Hematopoietic multipotent progenitor cell treated with erythropoietin and hydrocortisone succinate and interleukin-3 and kit ligand, for 4 days (in vitro differentiated cells): ENCODE data around the gene ZNF605.
A peak's percentile ranks its signal among the peaks of the same experiment; 100 is the strongest.
"Not testable (repeated sequence)": the region's sequence is repeated elsewhere in the genome, so short reads cannot be mapped to it uniquely, and the experiment has no call there.

ENCODE experiments used
- DNase-seq: peaks from one replicate; pipeline ENCODE4 v3.0.0-alpha.2; 2015

Gene ZNF605

DNA sequence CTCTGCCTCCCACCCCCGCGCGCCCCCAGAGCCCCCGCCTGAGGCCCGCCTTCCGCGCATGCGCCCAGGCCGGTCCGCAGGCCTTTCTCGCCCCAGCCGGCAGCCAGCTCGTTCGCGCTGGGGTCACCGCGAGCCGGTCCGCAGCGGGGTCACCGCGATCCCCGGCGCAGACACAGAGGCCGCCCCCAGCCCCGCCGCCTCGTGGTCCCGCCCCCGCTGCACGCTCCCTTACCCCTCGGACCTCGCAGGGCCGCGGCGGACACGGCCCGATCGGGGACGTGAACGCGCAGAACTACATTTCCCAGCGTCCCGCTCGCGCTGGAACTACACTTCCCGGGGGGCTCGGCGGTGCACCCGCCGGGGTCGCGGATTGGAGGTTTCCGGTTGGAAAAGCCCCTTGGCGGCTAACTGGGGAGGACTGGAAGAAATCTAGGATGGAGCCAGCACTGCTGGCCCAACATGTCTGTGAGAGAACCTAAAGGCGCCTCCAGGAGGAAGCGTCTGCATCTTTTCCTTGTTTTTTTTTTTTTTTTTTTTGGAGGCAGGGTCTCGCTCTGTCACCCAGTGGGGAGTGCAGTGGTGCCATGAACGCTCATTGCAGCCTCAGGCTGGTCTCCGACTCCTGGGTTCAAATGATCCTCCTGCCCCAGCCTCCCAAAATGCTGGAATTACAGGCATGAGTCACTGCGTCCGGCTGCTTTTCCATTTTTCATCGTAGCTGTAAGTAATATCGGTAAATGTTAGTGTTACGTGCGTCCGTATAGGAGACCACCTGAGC, at the start of gene ZNF605:
Gene ZNF605, minus strand, starts transcription at position 296 of the 778 bp plus-strand sequence. CDS start 10,671 bp downstream, outside the sequence.
- peak; percentile 93 for DNase-seq

DNA sequence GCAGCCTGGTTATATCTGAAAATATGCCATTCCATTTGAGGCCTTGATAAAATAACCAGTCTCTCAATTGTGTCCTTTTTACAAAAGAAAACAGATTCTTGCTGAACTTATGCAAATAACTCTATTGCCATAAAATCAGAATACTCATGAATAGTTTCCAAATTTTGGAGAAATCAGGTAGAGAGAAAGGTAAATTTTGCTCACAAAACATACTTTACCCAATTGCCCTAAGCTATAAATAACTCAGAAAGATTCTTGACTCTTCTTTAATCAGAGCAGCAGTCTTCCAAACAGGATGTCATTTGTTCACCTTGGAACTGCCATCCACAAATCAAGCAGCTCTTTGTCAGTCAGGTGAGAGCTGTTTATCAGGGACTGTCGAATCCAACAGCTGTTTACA, 42.6 kb upstream of the ZNF605 start:
- peak; percentile 13 for DNase-seq

DNA sequence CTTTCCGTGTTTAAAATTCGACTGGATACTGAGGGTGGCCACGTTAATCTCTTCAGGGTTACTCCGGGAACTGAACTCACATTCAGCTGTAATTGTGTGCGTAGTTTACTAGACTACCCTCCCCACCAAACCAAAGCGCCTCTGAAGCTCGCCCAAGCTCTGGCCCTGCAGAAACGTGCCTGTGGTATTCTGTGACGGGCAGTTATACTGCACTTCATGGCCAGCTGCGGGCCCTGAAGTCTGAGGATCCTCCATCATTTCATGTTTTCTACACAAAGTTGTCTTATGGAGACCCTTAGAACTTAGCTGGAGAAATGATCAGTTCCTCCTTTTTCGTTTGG, 30.7 kb upstream of the ZNF605 start:
- peak; percentile 43 for DNase-seq

DNA sequence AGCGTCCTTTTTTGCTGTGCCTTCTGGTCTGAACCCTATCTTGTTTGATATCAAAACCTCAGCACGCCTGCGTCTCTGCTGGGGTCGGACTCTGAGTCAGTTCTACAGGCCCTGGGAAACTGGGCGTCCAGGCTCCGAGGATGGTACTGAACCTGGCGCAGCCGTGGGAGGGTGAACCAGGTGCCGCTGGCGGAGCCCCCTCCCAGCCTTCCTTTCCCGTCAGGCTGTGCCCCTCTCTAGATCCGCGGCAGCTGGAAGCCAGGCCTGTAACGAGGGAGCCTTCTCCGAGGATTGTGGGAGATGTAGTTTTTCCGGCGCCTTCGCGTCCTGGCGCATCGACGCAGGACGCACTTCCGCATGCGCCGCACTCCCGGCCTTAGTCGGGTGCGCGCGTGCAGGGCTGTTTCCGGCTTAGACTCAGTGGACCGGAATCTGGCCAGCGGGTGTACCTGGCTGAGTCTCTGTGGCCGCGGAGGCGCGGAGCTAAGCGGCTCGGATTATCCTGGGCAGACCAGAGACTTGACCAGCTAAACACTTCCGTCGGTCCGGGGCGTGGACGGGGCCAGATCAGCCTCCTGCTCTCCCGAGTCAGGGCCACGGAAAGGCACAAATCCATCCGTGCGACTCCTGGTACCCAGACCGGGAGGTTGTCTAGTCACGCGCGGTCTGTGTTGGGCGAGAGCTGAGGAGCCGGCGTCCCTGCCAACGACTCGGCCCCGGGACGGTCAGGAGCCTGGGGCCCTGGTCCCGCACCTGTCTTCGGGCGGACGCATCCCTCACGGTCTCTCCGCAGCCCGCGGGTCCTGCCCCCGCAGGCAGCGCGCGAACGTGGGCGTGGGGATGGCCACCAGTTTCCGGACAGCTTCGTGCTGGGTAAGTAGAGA, 30.1 kb upstream of the ZNF605 start, which contains the start of gene ZNF26:
Gene ZNF26, plus strand, starts transcription at position 367 of the 884 bp plus-strand sequence. Its CDS starts 474 bp downstream, at position 841.
- DNase-seq: peak; percentile 97

DNA sequence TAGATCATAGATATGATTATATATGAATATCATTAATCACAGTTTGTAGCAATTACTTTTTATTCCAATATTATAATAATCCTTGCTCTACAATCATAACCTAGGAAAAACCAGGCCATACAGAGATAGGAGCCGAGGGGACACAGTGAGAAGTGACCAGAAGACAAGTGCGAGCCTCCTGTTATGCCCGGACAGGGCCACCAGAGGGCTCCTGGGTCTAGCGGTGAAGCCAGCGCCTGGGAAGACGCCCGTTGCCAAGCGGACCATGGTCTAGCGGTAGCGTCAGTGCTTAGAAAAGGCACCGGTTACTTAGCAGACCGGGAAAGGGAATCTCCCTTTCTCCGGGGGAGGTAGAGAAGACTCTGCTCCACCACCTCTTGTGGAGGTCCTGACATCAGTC, 20.8 kb upstream of the ZNF605 start:
- peak; percentile 68 for DNase-seq

DNA sequence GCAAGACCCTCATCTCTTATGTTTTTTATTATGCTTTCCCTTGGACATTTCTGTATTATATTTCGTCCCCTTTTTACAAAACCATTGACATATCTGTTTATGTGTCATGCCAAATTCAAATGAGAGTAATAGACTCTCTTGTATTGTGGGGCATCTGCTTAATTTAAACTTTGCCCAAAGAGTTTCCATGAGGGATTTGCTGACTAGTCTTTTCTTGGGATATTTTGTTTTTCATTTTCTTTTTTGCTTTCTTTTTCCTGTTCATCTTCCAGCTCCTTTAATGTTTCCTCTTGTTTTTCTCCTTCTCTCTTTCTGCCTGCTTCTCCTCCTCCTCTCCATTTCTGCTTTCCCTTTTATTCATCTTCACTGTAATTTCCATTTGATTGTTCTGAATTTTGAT, 16.3 kb upstream of the ZNF605 start:
- no peak for DNase-seq

DNA sequence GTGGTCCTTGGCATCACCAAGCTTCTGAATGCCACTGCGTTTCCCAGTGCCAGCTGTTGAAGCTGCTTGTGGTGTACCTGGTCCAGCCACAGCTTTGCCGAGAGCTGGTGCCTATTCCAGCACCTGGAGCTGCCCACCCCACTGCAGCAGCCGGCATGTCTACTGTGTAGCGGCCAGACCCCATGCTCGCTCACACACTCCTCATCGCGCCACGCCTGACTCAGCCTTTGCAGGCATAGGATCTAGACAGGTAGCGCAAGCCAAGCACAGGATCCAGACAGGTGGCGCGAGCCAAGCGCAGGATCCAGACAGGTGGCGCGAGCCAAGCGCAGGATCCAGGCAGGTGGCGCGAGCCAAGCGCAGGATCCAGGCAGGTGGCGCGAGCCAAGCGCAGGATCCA, 11.6 kb upstream of the ZNF605 start:
- no peak for DNase-seq

DNA sequence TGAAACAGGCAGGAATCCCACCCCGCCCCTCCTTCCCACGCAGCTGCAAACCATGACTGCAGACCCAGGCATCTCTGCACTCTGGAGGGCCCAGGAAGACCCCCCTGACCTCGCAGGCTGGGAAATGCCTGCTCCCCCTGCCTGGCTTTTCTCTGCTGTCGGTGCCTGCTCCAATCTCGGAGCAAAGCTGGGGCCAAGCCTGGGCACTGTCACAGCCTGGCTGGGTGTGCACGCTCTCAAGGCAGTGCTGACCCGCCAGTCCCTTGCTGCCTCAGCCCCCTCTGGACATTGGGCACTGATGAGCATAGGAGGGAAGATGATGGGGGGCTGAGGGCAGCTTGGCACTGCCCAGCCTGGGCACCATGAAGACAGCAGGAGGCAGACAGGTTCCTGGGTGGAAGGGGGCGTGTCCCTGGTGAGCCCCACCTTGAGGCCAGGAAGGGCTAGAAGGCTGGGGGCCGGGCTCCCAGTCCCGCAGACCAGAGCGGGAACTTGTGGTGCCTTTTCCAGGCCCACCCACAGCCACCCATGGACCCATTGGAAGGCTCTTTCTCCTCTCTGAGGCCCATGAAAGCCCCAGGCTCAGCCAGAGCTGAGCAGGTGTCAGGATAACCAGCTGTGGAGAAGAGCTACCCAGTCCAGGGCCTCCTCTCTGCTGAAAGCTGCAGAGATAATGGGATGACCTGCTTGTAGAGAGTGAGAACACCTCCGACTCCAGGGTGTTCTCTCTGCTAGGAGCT, 10.7 kb upstream of the ZNF605 start:
- DNase-seq: no peak

DNA sequence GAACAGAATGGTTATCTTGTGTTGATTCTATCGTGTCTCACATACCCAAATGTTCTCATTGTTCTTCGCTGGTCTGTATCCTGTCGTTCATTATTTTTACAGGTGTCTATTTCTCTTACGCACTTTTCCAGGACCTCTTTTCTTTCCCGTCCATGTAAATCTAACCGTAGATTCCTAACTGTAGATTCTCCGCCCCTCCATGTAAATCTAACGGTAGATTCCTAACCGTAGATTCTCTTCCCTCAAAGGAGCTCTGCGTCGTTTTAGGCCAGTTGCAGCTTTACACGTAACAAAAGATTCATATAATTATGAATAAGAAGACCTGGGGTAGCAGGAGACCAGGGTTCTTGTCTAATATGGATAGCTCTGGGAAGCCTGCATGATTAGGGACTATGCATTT, 9.7 kb upstream of the ZNF605 start:
- DNase-seq: no peak

DNA sequence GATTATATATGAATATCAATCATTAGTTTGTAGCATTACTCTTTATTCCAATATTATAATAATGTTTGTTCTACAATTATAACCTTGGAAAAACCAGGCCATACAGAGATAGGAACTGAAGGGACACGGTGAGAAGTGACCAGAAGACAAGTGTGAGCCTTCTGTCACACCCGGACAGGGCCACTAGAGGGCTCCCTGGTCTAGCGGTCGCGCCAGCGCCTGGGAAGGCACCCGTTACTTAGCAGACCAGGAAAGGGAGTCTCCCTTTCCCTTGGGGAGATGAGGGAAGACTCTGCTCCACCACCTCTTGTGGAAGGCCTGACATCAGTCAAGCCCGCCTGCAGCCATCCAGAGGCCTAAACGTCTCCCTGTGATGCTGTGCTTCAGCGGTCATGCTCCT, 7.8 kb upstream of the ZNF605 start:
- DNase-seq: not testable (repeated sequence)

DNA sequence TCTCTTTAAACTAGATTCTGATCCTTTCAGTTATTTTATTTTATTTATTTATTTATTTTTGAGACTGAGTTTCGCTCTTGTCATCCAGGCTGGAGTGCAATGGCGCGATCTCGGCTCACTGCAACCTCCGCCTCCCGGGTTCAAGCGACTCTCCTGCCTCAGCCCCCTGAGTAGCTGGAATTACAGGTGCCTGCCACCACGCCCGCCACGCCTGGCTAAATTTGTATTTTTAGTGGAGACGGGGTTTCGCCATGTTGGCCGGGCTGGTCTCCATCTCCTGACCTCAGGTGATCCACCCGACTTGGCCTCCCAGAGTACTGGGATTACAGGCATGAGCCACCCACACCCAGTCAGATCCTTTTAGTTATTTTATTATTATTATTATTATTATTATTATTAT, 5.7 kb upstream of the ZNF605 start:
- DNase-seq: not testable (repeated sequence)

DNA sequence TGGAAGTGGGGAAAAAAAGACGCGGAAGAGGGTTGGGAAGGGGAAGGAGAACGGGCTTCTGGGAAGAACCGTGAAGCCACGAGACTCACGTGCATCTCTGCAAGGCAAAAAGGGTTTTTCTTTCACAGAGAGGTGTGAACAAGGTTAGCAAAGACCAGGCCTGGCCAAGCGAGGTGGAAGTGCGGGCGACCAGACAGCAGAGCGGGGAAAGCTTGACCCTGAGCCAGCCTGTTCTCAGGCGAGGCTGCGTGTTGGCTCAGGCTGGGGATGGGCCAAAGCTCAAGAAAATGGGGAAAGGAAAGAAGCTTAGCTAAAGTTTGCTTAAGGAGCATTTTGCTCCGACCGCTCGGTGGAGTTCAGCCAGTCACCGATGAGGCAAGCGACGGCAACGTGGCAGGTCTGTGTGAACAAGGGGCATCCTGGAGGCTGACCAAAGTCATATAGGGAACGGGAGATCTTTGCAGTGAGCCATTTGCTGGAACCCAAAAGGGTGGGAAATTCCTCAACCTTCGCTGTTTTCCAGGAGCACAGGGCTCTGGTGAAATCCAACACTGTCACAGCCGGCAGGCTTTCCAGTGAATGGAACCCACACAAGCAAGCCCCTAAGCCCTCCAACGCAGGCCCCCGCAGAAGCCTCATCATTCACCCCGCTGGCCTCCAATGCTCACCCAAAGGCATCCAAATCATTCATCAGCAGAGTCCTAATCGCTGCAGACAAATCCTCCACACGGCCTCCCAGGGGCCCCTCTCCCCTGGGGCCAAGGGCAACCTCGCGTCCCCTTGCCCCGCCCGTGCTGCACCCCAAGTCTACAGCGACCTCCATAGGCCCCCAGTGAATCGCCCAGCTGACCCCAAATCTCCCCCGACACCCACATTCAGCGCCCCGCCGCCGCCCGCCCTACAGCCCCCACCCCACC, 754 bp downstream of the ZNF605 start:
- DNase-seq: peak; percentile 67

DNA sequence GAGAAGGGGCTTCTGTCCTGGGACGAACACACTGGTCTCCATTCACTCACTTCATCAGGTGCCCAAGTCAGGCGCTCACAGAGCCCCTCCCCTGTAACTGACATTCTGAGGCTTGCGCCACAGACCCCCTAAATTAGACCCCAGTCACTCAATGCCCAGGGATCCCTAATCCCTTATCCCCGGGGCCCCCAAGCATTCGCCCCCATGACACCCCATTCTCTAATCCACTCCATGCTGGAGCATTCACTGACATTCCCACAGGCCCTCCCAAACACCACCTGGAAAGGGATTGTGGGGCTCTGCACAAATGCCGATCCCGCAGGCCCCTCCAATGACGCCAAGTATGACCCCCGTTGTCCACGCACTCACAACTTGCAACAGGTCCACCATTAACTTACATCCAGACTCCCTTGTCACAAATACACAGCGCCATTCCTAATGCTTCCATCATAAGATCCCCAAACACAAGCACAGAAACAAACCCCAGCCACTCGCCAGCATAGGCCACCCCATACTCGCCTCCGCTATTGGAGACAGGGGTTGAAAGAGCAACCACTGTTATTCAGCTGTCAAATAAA, 1.5 kb downstream of the ZNF605 start:
- DNase-seq: peak; percentile 8

DNA sequence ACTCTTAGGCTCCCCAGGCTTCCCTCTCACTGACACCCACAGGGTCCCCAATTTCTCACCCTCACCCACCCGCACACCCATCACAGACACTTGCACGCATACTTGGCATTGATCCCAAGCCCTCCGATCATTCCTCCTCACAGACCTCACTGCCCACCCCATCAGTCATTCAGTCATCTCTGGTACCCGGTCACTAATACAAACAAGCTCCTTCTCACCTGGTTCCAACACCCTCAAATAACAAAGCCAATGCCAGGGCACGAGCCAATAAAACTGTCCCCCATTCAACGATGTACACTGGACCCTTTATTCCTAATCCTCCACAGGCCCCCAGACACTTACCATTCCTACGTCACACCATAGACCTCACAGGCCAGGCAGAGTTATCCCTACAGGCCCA, 2.3 kb downstream of the ZNF605 start:
- DNase-seq: no peak

DNA sequence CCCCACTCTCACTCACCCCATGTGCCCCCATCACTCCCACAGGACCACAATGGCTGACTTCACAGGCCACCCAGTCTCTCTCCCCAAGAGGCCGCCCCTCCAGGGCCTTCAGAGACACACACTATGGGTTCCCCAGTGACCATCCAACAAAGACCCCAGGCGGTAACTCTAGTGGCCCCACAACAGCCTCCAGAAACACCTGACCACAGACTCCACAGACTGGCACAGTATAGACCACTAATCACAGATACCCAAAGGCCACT, 3.0 kb downstream of the ZNF605 start:
- no peak for DNase-seq

DNA sequence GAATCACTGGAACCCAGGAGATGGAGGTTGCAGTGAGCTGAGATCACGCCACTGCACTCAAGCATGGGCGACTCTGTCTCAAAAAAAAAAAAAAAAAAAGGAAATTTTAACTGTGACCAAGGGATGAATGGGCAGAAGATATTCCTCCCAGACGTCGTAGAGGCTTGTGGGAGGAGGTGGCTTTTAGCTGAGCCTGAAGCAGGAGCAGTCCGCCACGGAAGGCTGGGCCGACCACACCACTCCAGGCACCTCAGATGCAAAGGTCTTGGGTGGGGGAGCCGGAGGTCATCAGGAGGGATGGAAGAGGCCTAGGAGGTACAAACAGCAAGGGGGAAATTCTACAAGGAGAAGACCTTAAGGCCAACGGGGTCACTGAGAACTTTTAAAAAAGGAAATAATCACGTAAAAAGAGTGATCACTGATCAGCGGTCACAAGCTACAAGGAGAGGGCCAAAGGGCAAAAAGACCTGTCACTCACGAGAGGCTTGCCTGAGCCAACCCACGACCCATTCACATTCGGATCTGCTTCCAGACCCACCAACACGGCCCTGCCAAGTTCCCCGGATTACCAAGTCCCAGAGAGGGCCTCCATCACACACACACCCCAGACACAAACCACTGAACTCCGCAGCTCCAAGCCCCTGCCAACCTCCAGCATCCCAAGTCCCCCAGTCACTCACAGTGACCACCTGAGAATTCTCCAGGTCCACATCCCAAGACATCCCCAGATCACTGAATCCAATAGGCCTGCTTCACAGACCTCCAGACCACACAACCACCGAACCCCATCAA, 3.5 kb downstream of the ZNF605 start:
- DNase-seq: no peak

DNA sequence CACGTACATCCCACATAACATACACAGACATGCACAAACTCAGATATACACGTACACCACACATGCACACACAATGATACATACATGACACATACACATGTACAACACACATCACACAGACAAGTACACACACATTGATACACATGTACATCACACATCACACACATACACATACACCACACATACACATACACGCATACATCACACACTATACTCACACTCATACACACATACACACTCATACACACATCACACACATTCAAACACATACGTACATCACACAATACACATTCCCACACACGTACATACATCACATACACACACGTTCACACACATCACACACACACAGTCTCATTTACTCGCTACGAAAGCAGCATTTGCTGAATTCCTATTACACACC, 4.5 kb downstream of the ZNF605 start:
- no peak for DNase-seq

DNA sequence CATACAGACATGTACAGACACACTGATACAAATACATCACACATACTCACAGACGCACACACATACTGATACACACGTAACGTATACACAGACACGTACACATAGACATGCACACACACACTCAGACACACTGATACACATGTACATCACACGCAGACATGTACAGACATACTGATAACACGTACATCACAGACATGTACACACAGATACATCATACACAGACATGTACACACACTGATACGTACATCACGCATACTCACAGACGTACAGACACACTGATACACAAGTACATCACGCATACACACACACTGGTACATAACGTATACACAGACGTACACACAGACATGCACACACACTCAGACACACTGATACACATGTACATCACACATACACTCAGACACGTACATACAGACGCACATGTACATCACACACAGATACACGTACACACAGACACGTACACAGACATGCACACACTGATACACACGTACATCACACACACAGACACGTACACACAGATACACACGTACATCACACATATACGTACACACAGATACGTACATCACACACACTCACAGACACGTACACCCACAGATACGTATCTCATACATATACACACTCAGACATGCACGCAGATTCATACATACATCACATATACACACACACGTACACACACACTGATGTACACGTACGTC, 5.1 kb downstream of the ZNF605 start:
- DNase-seq: no peak

DNA sequence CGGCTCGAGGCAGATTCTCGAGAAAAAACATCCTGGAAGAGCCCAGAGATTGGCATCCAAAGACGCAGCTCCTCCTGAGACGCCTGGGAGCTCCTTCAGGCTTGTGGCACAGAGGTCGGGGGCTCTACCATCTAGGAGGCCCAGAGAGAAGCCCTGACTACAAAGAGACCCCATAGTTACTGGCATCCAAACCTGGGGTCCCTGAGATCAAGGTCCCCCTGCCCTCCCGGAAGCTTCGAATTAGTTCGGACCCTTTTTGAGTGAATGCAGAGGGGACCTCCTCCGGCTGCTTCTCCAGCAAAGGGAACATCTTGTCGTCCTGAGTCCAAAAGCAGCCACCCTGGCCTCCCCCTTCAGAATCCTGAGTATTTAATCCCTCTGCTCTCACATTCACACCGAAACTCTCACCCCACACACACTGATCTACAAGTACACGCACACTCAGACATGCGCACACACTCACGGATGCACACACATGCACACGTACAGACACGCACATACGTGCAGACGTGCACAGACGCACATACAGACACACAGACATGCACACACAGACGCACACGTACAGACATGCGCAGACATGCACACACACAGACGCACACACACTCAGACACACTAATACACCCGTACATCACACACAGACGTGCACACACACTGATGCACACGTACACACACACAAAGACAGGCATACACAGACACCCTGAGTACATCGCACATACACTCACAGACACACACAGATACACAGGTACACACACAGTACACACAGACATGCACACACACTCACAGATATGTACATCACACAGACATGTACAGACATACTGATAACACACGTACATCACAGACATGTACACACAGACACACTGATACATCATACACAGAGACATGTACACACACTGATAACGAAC, 5.9 kb downstream of the ZNF605 start:
- DNase-seq: no peak
